ENCODE results near the gene INSC. TPM values are rescaled to one million over a fixed set of nuclear protein-coding genes. Genes with fewer than 3 reads are reported as not detected.

Gene INSC
- total RNA-seq, 4 donors from 2014 or later = 4.4 to 18.8 (median 7.8) TPM

DNA sequence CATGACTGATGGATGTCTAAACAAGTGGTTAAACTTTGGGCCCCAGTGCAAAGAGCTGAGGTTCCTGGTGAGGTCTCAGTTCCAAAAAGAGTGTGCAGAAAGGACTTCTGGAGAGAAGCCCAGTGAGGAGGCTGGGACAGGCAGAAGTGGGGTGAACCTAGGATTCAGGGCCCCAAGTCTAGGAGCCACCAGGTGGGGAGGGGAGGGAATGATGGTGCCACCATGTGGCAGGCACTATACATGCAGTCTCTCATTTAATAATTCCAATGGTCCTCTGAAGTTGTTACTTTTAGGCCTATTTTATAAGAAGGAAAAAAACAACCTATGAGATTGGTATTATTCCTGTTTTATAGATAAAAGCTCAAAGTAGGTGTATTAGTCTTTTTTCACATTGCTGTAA is 102.0 kb downstream of the INSC start:
- Histone ChIP-seq H3K4me3 (no peak overlapping the region), H3K27me3 (no peaks in the 10 kb centered on the region), H3K27ac (no peak overlapping the region), H3K4me1 (peaks cover 0 to 4% (median 0%) of the 10 kb centered on the region in 4 donors), H3K36me3 (no peaks in the 10 kb centered on the region), H3K9me3 (no peaks in the 10 kb centered on the region)
- no peak for DNase-seq (ENCODE audit: low spot score in 2 of 2)
- TF ChIP-seq POLR2A (IDR thresholded peaks at IDR 0.05) = no peak
- TF ChIP-seq, protein P1, sequence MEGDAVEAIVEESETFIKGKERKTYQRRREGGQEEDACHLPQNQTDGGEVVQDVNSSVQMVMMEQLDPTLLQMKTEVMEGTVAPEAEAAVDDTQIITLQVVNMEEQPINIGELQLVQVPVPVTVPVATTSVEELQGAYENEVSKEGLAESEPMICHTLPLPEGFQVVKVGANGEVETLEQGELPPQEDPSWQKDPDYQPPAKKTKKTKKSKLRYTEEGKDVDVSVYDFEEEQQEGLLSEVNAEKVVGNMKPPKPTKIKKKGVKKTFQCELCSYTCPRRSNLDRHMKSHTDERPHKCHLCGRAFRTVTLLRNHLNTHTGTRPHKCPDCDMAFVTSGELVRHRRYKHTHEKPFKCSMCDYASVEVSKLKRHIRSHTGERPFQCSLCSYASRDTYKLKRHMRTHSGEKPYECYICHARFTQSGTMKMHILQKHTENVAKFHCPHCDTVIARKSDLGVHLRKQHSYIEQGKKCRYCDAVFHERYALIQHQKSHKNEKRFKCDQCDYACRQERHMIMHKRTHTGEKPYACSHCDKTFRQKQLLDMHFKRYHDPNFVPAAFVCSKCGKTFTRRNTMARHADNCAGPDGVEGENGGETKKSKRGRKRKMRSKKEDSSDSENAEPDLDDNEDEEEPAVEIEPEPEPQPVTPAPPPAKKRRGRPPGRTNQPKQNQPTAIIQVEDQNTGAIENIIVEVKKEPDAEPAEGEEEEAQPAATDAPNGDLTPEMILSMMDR (IDR thresholded peaks at IDR 0.05) = peak in 3 of 5 experiments; percentile 8 to 25 (median 18)

DNA sequence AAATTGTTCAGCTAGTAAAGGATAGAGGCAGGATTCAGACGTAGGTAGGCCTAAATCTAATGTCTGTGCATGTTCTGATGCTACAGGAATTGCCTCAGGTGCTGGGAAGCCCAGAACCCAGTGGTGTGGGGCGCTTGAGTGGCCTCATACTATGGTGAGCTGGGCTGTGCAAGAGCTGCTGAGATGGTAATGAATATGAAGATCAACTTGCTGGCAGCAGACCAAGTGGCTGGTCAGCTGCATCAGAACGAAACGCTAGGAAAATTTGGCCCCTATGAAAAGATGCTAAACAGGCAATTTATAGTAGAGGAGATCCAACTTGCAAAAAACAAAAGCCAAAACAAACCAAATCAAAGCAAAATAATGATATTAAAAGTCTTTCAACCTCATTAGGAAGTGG is 102.7 kb downstream of the INSC start:
- H3K4me1 ChIP-seq = peaks cover 0 to 4% (median 0%) of the 10 kb centered on the region in 4 donors
- no peaks in the 10 kb centered on the region for H3K36me3 ChIP-seq
- TF ChIP-seq EP300 (IDR thresholded peaks at IDR 0.05) = no peak
- TF ChIP-seq, protein P1 (IDR thresholded peaks at IDR 0.05) = no peak
- no peaks in the 10 kb centered on the region for H3K27me3 ChIP-seq
- H3K4me3 ChIP-seq = no peak overlapping the region
- H3K27ac ChIP-seq = no peak overlapping the region
- WGBS, 2 donors = 59 to 65% methylated on average over 4 of the region's 4 CpGs
- no peaks in the 10 kb centered on the region for H3K9me3 ChIP-seq
- DNase-seq (ENCODE audit: low spot score in 2 of 2) = no peak

DNA sequence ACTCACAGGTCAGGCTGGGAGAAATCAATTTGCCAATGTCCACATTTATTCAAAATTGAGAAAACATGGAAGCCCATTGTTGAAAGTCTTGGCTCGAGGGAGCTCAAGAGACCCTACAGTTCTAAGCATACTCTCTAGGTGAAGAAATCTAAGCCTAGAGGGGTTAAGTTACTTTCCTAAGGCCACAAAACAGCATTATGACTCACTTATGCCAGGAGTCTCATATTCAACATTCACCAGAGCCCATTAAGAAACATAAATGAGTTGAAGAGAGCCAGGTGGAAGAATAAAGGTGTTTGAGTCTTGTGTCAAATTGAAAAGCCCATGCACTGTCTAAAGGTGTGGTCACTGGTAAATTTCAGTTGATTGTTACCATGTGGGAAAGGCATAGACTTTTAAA is 108.1 kb downstream of the INSC start:
- Histone ChIP-seq H3K36me3 (no peaks in the 10 kb centered on the region), H3K4me1 (no peaks in the 10 kb centered on the region), H3K9me3 (no peaks in the 10 kb centered on the region), H3K4me3 (no peak overlapping the region), H3K27me3 (no peaks in the 10 kb centered on the region), H3K27ac (no peak overlapping the region)
- WGBS, 2 donors = 71 to 86% methylated on average over 1 of the region's 1 CpG
- TF ChIP-seq POLR2A (IDR thresholded peaks at IDR 0.05) (no peak), EP300 (IDR thresholded peaks at IDR 0.05) (no peak)
- TF ChIP-seq, protein P1 (IDR thresholded peaks at IDR 0.05) = no peak
- no peak for DNase-seq (ENCODE audit: low spot score in 2 of 2)

DNA sequence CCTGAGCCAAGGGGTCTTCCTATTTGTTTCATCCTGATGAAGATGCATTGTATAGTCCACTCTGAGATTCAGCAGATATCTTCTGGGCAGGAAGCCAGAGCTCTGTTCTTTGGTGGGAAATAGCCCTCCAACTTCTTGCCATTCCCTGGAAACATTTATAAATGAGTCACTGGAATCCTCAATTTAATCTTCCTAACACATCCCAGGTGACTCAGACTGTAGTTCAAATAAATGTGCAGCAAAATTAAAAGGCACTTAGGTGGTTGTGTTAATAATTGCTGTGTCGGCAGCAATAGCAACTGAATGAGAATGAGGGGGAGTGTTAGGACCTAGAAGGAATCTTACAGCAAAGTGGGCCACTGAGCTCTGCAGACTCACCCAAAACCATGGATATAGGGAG is 108.6 kb downstream of the INSC start:
- 52 to 58% methylated on average over 1 of the region's 1 CpG for WGBS, 2 donors
- Histone ChIP-seq H3K9me3 (no peaks in the 10 kb centered on the region), H3K4me1 (no peaks in the 10 kb centered on the region), H3K36me3 (no peaks in the 10 kb centered on the region), H3K4me3 (no peak overlapping the region), H3K27me3 (no peaks in the 10 kb centered on the region), H3K27ac (no peak overlapping the region)
- TF ChIP-seq EP300 (IDR thresholded peaks at IDR 0.05) = no peak
- TF ChIP-seq POLR2A (IDR thresholded peaks at IDR 0.05) = no peak
- DNase-seq (ENCODE audit: low spot score in 2 of 2) = no peak

DNA sequence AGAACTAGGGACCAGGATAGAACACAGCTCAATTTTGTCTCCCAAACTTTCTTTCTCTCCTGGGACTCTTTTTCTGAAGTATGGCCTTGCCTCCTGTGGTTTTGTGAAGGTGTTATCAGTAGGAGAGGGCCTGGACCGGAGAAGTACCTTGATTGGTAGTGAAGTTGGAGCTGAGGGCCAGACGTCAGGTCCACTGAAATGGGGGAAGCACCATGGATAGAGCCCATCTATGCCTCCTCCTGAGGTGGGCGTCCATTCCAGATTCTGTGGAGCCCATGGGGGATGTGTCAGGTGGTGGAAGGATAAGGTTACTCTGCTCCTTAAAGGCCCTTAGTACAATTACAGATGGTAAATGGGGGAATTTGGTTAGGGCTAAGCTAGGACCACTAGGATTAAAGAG is 109.7 kb downstream of the INSC start:
- no peak for DNase-seq (ENCODE audit: low spot score in 2 of 2)
- Histone ChIP-seq H3K27me3 (no peaks in the 10 kb centered on the region), H3K27ac (no peak overlapping the region), H3K9me3 (no peaks in the 10 kb centered on the region), H3K36me3 (no peaks in the 10 kb centered on the region), H3K4me3 (no peak overlapping the region), H3K4me1 (no peaks in the 10 kb centered on the region)
- TF ChIP-seq, protein P1 (IDR thresholded peaks at IDR 0.05) = no peak
- TF ChIP-seq EP300 (IDR thresholded peaks at IDR 0.05) (no peak), POLR2A (IDR thresholded peaks at IDR 0.05) (no peak)
- 88 to 90% methylated on average over 3 of the region's 3 CpGs for WGBS, 2 donors

DNA sequence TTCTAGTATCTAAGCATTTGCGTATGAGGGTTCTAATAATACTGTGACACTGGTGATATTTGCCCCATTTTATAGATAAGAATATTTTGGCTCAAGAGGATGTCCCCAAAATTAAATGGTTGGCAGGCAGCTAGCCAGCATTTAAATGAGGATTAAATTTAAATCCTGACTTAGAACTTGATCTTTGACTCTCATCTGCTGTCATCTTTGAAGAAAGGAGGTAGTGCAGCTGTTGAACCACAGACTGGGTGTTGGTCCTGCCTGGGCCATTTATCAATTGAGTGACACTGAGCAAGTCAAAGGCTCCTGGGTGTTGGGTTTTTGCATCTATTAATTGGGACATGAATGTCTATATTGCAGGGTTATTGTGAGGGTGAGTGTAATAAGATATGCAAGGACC is 112.3 kb downstream of the INSC start:
- WGBS, 2 donors = 97 to 100% methylated on average over 1 of the region's 1 CpG

More for the DNA sequence above, 112.3 kb downstream of the INSC start:
- H3K36me3 ChIP-seq = peaks cover 0 to 8% (median 0%) of the 10 kb centered on the region in 3 donors
- no peaks in the 10 kb centered on the region for H3K27me3 ChIP-seq
- DNase-seq (ENCODE audit: low spot score in 2 of 2) = no peak
- no peak overlapping the region for H3K27ac ChIP-seq
- H3K4me3 ChIP-seq = no peak overlapping the region
- TF ChIP-seq, protein P1 (IDR thresholded peaks at IDR 0.05) = no peak
- TF ChIP-seq POLR2A (IDR thresholded peaks at IDR 0.05) = no peak
- no peaks in the 10 kb centered on the region for H3K4me1 ChIP-seq
- no peaks in the 10 kb centered on the region for H3K9me3 ChIP-seq

Data from tibial nerve (tissue), 4 donors.